ENCODE data around the gene PRPF4. TPM values are rescaled to one million over a fixed set of nuclear protein-coding genes. Genes with fewer than 3 reads are reported as not detected.
"Not testable (repeated sequence)": the region's sequence is repeated elsewhere in the genome, so short reads cannot be mapped to it uniquely, and the experiment has no call there.

PRPF4 gene
- total RNA-seq, 1 donor from 2014 or later, result 5.4 TPM

DNA sequence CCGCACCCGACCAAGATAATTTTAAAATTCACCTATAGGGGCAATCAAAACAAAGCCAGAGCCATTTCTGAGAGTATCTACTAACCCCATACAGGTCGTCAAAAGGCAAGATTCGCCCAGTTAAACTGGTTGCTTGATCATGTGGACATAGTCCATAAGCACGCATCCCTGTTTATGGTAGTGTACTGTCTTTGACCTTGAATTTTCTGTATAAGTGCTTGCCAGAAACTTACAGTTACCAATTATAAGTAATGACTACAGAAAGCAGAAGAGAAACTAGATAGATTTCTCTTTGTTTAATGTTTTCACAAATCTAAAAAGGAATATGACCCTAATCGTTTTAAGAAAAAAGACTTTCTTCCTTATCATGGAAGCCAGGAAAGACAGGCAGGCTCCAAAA is 28.5 kb upstream of the PRPF4 start:
- Histone ChIP-seq H3K36me3 (no peaks in the 10 kb centered on the region), H3K4me1 (no peaks in the 10 kb centered on the region)
- intact Hi-C loops (cut with DNase I), result no loop called here

DNA sequence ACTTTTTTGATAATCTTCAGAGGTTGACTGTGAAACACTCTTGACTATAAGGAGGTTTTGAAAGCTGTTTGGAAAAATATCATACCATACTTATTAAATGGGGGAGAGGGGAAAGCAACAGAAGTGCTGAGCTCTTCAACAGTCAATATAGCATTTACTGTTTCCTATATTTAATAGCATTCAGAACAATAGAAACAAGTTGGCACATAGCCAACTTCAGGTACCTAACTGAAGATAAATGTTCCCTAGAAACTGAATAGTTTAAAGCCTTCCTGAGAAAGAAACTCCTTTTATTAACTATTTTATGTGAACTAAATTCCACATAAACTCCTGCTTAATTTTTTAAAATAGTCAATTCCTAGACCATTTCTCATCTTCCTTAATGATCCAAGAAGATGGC is 27.8 kb upstream of the PRPF4 start:
- H3K4me3 ChIP-seq, result no peak overlapping the region
- no peaks in the 10 kb centered on the region for H3K4me1 ChIP-seq
- TF ChIP-seq, protein P1, sequence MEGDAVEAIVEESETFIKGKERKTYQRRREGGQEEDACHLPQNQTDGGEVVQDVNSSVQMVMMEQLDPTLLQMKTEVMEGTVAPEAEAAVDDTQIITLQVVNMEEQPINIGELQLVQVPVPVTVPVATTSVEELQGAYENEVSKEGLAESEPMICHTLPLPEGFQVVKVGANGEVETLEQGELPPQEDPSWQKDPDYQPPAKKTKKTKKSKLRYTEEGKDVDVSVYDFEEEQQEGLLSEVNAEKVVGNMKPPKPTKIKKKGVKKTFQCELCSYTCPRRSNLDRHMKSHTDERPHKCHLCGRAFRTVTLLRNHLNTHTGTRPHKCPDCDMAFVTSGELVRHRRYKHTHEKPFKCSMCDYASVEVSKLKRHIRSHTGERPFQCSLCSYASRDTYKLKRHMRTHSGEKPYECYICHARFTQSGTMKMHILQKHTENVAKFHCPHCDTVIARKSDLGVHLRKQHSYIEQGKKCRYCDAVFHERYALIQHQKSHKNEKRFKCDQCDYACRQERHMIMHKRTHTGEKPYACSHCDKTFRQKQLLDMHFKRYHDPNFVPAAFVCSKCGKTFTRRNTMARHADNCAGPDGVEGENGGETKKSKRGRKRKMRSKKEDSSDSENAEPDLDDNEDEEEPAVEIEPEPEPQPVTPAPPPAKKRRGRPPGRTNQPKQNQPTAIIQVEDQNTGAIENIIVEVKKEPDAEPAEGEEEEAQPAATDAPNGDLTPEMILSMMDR (IDR thresholded peaks at IDR 0.05), result no peak
- no peak overlapping the region for H3K27ac ChIP-seq
- no peak for DNase-seq (ENCODE audit: low spot score in 2 of 2)
- intact Hi-C loops (cut with DNase I), result no loop called here
- H3K27me3 ChIP-seq, result no peaks in the 10 kb centered on the region
- H3K9me3 ChIP-seq, result no peaks in the 10 kb centered on the region
- no peaks in the 10 kb centered on the region for H3K36me3 ChIP-seq

More for the DNA sequence above, 28.5 kb upstream of the PRPF4 start:
- Histone ChIP-seq H3K27ac (no peak overlapping the region), H3K27me3 (no peaks in the 10 kb centered on the region), H3K9me3 (no peaks in the 10 kb centered on the region), H3K4me3 (no peak overlapping the region)
- DNase-seq (ENCODE audit: low spot score in 2 of 2), result no peak
- TF ChIP-seq, protein P1 (IDR thresholded peaks at IDR 0.05), result no peak

GRCh38 chr9:113249661-113250060 is 25.8 kb upstream of the PRPF4 start:
- H3K4me1 ChIP-seq; DNase-seq (ENCODE audit: low spot score in 2 of 2); H3K4me3 ChIP-seq; H3K9me3 ChIP-seq; H3K27ac ChIP-seq; H3K36me3 ChIP-seq; H3K27me3 ChIP-seq; intact Hi-C loops (cut with DNase I): not testable (repeated sequence)

- no peak overlapping the region for H3K27ac ChIP-seq
- H3K27me3 ChIP-seq, result no peaks in the 10 kb centered on the region
- TF ChIP-seq, protein P1 (IDR thresholded peaks at IDR 0.05), result no peak
- intact Hi-C loops (cut with DNase I), result no loop called here
- no peaks in the 10 kb centered on the region for H3K9me3 ChIP-seq
- no peak for DNase-seq (ENCODE audit: low spot score in 2 of 2)
- no peaks in the 10 kb centered on the region for H3K4me1 ChIP-seq
- no peak overlapping the region for H3K4me3 ChIP-seq
- no peaks in the 10 kb centered on the region for H3K36me3 ChIP-seq
Measured at GRCh38 chr9:113250807-113251206, 24.7 kb upstream of the PRPF4 start.

DNA sequence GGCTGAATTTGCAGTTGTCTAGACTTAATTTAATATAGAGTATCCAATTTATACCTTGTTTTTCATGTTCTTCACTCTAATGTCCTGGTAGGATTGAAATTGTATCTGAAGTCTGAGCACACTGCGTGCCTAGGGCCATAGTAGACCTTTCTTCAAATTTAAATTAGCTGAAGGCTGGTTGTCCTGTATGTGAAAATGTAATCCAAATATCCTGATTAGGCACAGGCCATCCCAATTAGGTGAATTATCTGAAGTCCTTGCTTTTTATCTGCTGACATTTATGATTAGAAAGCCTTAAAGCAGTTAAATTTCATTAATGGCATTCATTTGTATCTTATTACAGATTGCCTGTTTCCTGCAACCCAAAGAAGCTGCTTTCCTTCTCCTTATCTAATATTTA is 20.5 kb upstream of the PRPF4 start:
- Histone ChIP-seq H3K36me3 (peaks cover 9 to 32% of the 10 kb centered on the region in 2 donors), H3K4me3 (no peak overlapping the region), H3K9me3 (no peaks in the 10 kb centered on the region), H3K4me1 (no peaks in the 10 kb centered on the region), H3K27ac (no peak overlapping the region), H3K27me3 (no peaks in the 10 kb centered on the region)
- DNase-seq (ENCODE audit: low spot score in 2 of 2), result no peak
- TF ChIP-seq, protein P1 (IDR thresholded peaks at IDR 0.05), result no peak
- intact Hi-C loops (cut with DNase I), result no loop called here

DNA sequence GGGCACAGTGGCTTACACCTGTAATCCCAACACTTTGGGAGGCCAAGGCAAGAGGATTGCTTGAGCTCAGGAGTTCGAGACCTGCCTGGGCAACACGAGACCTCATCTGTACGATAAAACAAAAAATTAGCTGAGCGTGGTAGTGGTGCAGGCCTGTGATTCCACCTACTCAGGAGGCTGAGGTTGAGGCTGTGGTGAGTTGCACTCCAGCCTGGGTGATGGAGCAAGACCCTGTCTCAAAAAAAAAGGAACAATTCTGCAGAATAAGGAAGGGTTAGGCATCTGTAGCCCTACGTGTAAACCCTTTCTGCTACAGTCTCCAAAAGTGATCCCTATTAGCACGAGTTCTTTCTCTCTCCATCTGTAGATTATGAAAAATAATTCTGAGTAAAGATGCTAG is 20.0 kb upstream of the PRPF4 start:
- no peaks in the 10 kb centered on the region for H3K9me3 ChIP-seq
- no peaks in the 10 kb centered on the region for H3K27me3 ChIP-seq
- peaks cover 9 to 36% of the 10 kb centered on the region in 2 donors for H3K36me3 ChIP-seq
- no peak overlapping the region for H3K27ac ChIP-seq
- TF ChIP-seq, protein P1 (IDR thresholded peaks at IDR 0.05), result no peak
- no peak overlapping the region for H3K4me3 ChIP-seq
- no peak for DNase-seq (ENCODE audit: low spot score in 2 of 2)
- intact Hi-C loops (cut with DNase I), result no loop called here
- H3K4me1 ChIP-seq, result no peaks in the 10 kb centered on the region
